Lower leg skin (tissue), 3 donors: Measurements from ENCODE around the gene EGR1.

Source experiments
- CTCF ChIP-seq, 3 donors: fragments of 450-650 bp; IDR thresholded peaks; one replicate each; pipeline ENCODE4 v1.5.1; 2016; ENCODE audit warnings: antibody characterized with exemption in 3 of 3, mild to moderate bottlenecking in 3 of 3, moderate library complexity in 2 of 3
- POLR2A ChIP-seq, 2 donors: fragments of 450-650 bp; IDR thresholded peaks; one replicate each; pipeline ENCODE4 v1.6.1; 2016 to 2017; ENCODE audit warnings: antibody characterized with exemption in 2 of 2, mild to moderate bottlenecking in 1 of 2, moderate library complexity in 1 of 2

- TF ChIP-seq CTCF (IDR thresholded peaks at IDR 0.05) (no peak), POLR2A (IDR thresholded peaks at IDR 0.05) (no peak)
These were observed 5.7 kb downstream of the EGR1 start for GRCh38 chr5:138471052-138471361.
